ENCODE measurements around the gene MEGF11. TPM values are rescaled to one million over a fixed set of nuclear protein-coding genes. Genes with fewer than 3 reads are reported as not detected.

Gene MEGF11
- total and polyA plus RNA-seq, 10 donors, result 0.02 to 0.61 (median 0.23) TPM; not detected in 4

DNA sequence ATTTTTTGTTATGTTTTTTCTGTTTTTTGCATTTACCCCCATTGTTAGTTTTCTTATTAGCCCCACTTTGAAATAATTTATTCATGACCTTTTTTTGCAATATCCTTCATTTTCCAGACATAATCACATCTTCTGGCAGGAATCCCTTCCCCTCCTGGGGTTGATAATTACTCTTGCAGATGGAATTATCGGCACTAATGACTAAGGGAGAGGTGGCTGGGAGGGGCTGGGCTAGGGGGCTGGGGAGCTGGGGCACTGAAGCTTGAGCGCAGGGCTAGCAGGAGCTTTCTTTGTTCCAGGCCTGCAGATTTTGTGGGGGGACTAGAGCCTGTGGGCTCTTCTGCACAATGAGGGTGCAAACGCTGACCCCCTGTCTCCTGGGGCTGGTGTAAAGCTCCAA, 306.5 kb downstream of the MEGF11 start:
- TF ChIP-seq POLR2A (IDR thresholded peaks at IDR 0.05), result no peak
- no peak for TF ChIP-seq POLR2AphosphoS5 (IDR thresholded peaks at IDR 0.05)
- TF ChIP-seq, protein P1, sequence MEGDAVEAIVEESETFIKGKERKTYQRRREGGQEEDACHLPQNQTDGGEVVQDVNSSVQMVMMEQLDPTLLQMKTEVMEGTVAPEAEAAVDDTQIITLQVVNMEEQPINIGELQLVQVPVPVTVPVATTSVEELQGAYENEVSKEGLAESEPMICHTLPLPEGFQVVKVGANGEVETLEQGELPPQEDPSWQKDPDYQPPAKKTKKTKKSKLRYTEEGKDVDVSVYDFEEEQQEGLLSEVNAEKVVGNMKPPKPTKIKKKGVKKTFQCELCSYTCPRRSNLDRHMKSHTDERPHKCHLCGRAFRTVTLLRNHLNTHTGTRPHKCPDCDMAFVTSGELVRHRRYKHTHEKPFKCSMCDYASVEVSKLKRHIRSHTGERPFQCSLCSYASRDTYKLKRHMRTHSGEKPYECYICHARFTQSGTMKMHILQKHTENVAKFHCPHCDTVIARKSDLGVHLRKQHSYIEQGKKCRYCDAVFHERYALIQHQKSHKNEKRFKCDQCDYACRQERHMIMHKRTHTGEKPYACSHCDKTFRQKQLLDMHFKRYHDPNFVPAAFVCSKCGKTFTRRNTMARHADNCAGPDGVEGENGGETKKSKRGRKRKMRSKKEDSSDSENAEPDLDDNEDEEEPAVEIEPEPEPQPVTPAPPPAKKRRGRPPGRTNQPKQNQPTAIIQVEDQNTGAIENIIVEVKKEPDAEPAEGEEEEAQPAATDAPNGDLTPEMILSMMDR (IDR thresholded peaks at IDR 0.05 in 8 of 11, conservative IDR thresholded peaks at IDR 0.05 in 3 of 11), result no peak
- H3K4me1 ChIP-seq, result no peaks in the 10 kb centered on the region
- WGBS, 5 donors, result 87 to 96% (median 92%) methylated on average over 3 of the region's 3 CpGs
- intact Hi-C loops (cut with DNase I; ENCODE audit: low total_unique reads), result no loop called here
- no peaks in the 10 kb centered on the region for H3K36me3 ChIP-seq
- H3K9me3 ChIP-seq, result no peaks in the 10 kb centered on the region
- H3K27ac ChIP-seq, result no peak overlapping the region
- no peak overlapping the region for H3K4me3 ChIP-seq
- peak; percentile 7 for DNase-seq
- peaks cover 0 to 18% (median 0%) of the 10 kb centered on the region in 7 donors for H3K27me3 ChIP-seq (replicated peaks in 1 of 7)

DNA sequence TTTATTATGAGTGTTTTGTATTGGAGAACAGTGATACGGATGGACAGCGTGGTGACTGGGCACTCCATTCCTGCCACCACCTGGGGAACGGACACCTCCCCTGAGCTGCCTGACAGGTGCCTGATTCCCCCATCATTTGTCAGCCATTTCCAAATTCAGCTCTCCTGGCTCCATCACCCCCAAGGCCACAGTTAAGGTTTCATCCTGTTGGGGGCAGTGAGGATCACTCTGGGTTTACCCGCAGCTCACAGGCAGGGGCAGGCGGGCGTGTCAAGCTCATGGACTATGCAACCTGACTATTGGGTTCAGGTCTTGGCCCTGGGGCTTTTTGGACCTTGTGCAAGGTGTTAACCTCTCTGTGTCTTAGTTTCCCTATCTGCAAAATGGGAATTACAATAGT, 307.9 kb downstream of the MEGF11 start:
- Histone ChIP-seq H3K9me3 (no peaks in the 10 kb centered on the region), H3K36me3 (no peaks in the 10 kb centered on the region), H3K27ac (no peak overlapping the region), H3K4me3 (no peak overlapping the region), H3K4me1 (no peaks in the 10 kb centered on the region), H3K27me3 (replicated peaks in 1 of 7) (peaks cover 0 to 28% (median 0%) of the 10 kb centered on the region in 7 donors)
- peak; percentile 19 for DNase-seq
- WGBS, 5 donors, result 81 to 94% (median 91%) methylated on average over 6 of the region's 6 CpGs
- intact Hi-C loops (cut with DNase I; ENCODE audit: low total_unique reads), result no loop called here
- TF ChIP-seq POLR2A (IDR thresholded peaks at IDR 0.05), result no peak
- TF ChIP-seq, protein P1 (IDR thresholded peaks at IDR 0.05 in 8 of 11, conservative IDR thresholded peaks at IDR 0.05 in 3 of 11), result no peak
- no peak for TF ChIP-seq POLR2AphosphoS5 (IDR thresholded peaks at IDR 0.05)

DNA sequence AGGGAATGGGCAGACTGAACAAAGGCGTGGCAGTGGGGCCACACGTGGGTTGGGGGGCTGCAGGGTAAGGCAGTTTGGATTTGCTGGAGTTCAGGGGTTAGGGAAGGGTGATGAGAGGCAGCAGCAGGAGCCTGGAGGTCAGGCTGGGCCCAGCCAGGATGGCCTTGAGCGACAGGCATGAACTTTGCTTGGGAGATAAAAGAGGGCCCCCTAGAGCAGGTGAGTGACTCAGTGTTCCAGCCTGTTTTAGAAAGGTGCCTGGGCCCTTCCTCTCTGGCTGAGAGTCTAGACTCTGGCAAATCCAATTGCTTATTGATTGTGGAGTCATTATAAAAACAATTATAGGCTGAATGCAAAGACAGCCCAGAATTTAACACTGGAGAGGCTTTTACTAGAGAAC, 309.1 kb downstream of the MEGF11 start:
- Histone ChIP-seq H3K4me1 (peaks cover 0 to 7% (median 0%) of the 10 kb centered on the region in 6 donors), H3K36me3 (no peaks in the 10 kb centered on the region), H3K4me3 (no peak overlapping the region), H3K9me3 (no peaks in the 10 kb centered on the region), H3K27ac (no peak overlapping the region), H3K27me3 (replicated peaks in 1 of 7) (peaks cover 0 to 23% (median 0%) of the 10 kb centered on the region in 7 donors)
- TF ChIP-seq, protein P1 (IDR thresholded peaks at IDR 0.05 in 8 of 11, conservative IDR thresholded peaks at IDR 0.05 in 3 of 11), result no peak
- TF ChIP-seq POLR2A (IDR thresholded peaks at IDR 0.05) (no peak), POLR2AphosphoS5 (IDR thresholded peaks at IDR 0.05) (no peak)
- 81 to 91% (median 88%) methylated on average over 3 of the region's 3 CpGs for WGBS, 5 donors
- intact Hi-C loops (cut with DNase I; ENCODE audit: low total_unique reads), result no loop called here
- no peak for DNase-seq

DNA sequence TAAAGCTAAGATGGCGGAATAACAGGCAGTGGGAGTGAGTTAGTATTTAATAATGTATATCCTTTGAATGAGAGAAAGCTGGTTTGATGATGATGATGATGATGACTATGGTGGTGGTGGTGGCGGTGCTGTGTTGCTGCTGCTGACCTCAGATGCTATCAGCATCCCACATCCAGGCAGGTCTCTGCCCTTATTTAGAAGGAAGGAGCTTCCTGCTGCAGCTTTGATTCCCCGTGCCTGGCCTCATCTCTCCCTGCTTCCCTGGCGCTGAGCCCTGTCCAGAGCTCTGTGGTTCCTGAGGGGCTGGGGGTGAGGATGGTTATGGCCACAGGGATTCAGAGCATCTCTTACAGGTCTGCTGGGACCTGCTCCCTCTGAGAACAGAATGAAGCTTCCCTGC, 311.1 kb downstream of the MEGF11 start:
- Histone ChIP-seq H3K4me3 (no peak overlapping the region), H3K9me3 (no peaks in the 10 kb centered on the region), H3K4me1 (peaks cover 0 to 9% (median 0%) of the 10 kb centered on the region in 6 donors), H3K27ac (no peak overlapping the region), H3K27me3 (replicated peaks in 1 of 7) (peaks cover 0 to 21% (median 0%) of the 10 kb centered on the region in 7 donors), H3K36me3 (no peaks in the 10 kb centered on the region)
- WGBS, 5 donors, result 56 to 76% (median 66%) methylated on average over 4 of the region's 4 CpGs
- intact Hi-C loops (cut with DNase I; ENCODE audit: low total_unique reads), result no loop called here
- TF ChIP-seq POLR2A (IDR thresholded peaks at IDR 0.05) (no peak), POLR2AphosphoS5 (IDR thresholded peaks at IDR 0.05) (no peak)
- TF ChIP-seq, protein P1 (IDR thresholded peaks at IDR 0.05 in 8 of 11, conservative IDR thresholded peaks at IDR 0.05 in 3 of 11), result no peak
- DNase-seq, result no peak
